ENCODE data around the gene HTATIP2.

HTATIP2 gene

DNA sequence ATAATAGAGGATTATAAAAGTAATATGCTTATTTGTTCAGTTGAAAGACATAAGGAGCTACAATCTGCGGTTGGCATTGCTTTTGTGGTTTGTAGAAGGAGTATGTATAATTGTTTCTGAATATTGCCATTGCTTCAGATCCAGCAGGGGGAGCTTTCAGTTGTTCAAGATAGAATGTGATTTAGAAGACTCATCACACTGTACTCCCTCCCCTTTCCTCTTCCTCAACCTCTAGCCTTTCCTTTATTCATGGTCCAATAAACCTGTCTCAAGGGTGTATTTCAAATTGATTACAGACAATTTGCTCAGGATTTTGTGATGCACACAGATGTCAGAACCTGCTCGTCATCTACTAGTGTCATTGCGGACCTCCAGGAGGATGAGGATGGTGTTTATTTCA is 33.8 kb downstream of the HTATIP2 start:
- H3K27me3 ChIP-seq (ENCODE audit: control insufficient read depth, insufficient read depth, low read length): no peaks in the 10 kb centered on the region
- DNase-seq (ENCODE audit: low read depth, low spot score): no peak
- no peaks in the 10 kb centered on the region; the same call in 1 of the 2 replicates for H3K36me3 ChIP-seq (ENCODE audit: control insufficient read depth, insufficient read depth, low read length)
- H3K4me3 ChIP-seq (ENCODE audit: low read length): no peak overlapping the region
- no CpG with 5 or more reads among the region's 3 CpGs for WGBS (ENCODE audit: insufficient coverage, insufficient read length)
- no peak overlapping the region for H3K27ac ChIP-seq (ENCODE audit: low read length)
- no peaks in the 10 kb centered on the region for H3K9me3 ChIP-seq (ENCODE audit: control insufficient read depth, insufficient read depth, low read length)
- no peaks in the 10 kb centered on the region for H3K4me1 ChIP-seq (ENCODE audit: control insufficient read depth, insufficient read depth, low read length)

- Histone ChIP-seq H3K27ac (ENCODE audit: low read length) (no peak overlapping the region), H3K36me3 (ENCODE audit: control insufficient read depth, insufficient read depth, low read length) (no peaks in the 10 kb centered on the region; the same call in 1 of the 2 replicates), H3K4me1 (ENCODE audit: control insufficient read depth, insufficient read depth, low read length) (no peaks in the 10 kb centered on the region), H3K9me3 (ENCODE audit: control insufficient read depth, insufficient read depth, low read length) (no peaks in the 10 kb centered on the region), H3K4me3 (ENCODE audit: low read length) (no peak overlapping the region), H3K27me3 (ENCODE audit: control insufficient read depth, insufficient read depth, low read length) (no peaks in the 10 kb centered on the region)
- DNase-seq (ENCODE audit: low read depth, low spot score): no peak
- no CpG with 5 or more reads among the region's 2 CpGs for WGBS (ENCODE audit: insufficient coverage, insufficient read length)
Measured at GRCh38 chr11:20399498-20399897, 36.0 kb downstream of the HTATIP2 start.

DNA sequence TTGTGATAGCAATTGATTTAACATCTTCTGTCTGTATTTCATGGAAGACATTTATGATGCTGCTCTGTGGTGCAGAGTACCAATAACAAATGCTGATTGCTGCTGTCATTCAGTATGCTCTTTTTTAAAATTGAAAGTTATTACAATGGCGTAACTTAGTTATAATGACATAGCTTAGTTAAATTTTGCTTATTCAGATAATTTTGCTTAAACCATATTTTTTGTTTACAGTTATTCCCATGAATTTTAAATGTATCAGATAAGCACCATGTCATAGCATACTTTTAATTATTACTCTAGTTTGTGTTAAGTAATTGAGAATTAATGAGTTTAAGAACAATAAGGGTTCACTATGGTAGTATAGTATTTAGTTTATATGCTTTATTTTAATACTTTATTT is 39.5 kb downstream of the HTATIP2 start:
- Histone ChIP-seq H3K9me3 (ENCODE audit: control insufficient read depth, insufficient read depth, low read length) (no peaks in the 10 kb centered on the region), H3K36me3 (ENCODE audit: control insufficient read depth, insufficient read depth, low read length) (no peaks in the 10 kb centered on the region), H3K4me1 (ENCODE audit: control insufficient read depth, insufficient read depth, low read length) (no peaks in the 10 kb centered on the region), H3K4me3 (ENCODE audit: low read length) (no peak overlapping the region), H3K27ac (ENCODE audit: low read length) (no peak overlapping the region), H3K27me3 (ENCODE audit: control insufficient read depth, insufficient read depth, low read length) (no peaks in the 10 kb centered on the region)
- no CpG with 5 or more reads among the region's 1 CpG for WGBS (ENCODE audit: insufficient coverage, insufficient read length)
- DNase-seq (ENCODE audit: low read depth, low spot score): no peak

DNA sequence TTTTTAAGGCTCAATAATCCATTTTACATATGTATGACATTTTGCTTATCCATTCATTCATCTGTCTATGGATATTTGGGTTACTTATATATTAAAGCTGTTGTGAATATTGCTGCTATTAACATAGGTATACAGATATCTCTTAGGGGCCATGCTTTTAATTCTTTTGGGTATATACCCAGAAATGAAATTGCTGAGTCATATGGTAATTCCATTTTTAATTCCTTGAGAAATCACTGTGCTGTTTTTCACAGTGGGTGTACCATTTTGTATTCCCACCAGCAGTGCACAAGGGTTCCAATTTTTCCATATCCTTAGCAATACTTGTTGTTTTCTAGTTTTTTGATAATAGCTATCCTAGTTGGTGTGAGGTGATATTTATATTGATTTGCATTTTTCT is 43.0 kb downstream of the HTATIP2 start:
- H3K4me1 ChIP-seq (ENCODE audit: control insufficient read depth, insufficient read depth, low read length): no peaks in the 10 kb centered on the region
- no peaks in the 10 kb centered on the region for H3K27me3 ChIP-seq (ENCODE audit: control insufficient read depth, insufficient read depth, low read length)
- no peak for DNase-seq (ENCODE audit: low read depth, low spot score)
- no peaks in the 10 kb centered on the region for H3K9me3 ChIP-seq (ENCODE audit: control insufficient read depth, insufficient read depth, low read length)
- no peaks in the 10 kb centered on the region for H3K36me3 ChIP-seq (ENCODE audit: control insufficient read depth, insufficient read depth, low read length)
- no peak overlapping the region for H3K4me3 ChIP-seq (ENCODE audit: low read length)
- no peak overlapping the region for H3K27ac ChIP-seq (ENCODE audit: low read length)

DNA sequence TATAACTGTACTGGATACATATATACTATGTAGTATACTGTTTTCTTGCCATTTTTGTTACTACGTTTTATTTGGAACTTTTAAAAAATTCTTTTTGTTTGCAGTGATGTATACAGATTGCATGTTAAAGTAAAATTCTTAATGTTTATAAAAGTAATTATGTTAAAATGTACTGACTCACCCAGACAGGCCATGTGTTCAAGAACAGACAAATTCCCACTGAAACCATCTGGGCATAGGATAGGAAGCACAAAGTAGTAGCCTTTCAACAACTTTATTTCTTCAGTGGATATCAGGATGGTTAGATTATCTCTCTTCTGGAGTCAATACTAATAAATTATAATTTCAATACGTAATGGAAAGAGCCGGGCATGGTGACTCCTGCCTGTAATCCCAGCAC is 43.8 kb downstream of the HTATIP2 start:
- WGBS (ENCODE audit: insufficient coverage, insufficient read length): no CpG with 5 or more reads among the region's 3 CpGs
- no peaks in the 10 kb centered on the region for H3K36me3 ChIP-seq (ENCODE audit: control insufficient read depth, insufficient read depth, low read length)
- H3K4me1 ChIP-seq (ENCODE audit: control insufficient read depth, insufficient read depth, low read length): no peaks in the 10 kb centered on the region
- H3K9me3 ChIP-seq (ENCODE audit: control insufficient read depth, insufficient read depth, low read length): no peaks in the 10 kb centered on the region
- no peak for DNase-seq (ENCODE audit: low read depth, low spot score)
- no peak overlapping the region for H3K4me3 ChIP-seq (ENCODE audit: low read length)
- no peaks in the 10 kb centered on the region for H3K27me3 ChIP-seq (ENCODE audit: control insufficient read depth, insufficient read depth, low read length)
- no peak overlapping the region for H3K27ac ChIP-seq (ENCODE audit: low read length)

- H3K36me3 ChIP-seq (ENCODE audit: control insufficient read depth, insufficient read depth, low read length): no peaks in the 10 kb centered on the region; the same call in 1 of the 2 replicates
- H3K4me1 ChIP-seq (ENCODE audit: control insufficient read depth, insufficient read depth, low read length): no peaks in the 10 kb centered on the region
Measured at GRCh38 chr11:20415432-20415831, 51.9 kb downstream of the HTATIP2 start.

GRCh38 chr11:20417771-20418170 is 54.3 kb downstream of the HTATIP2 start:
- H3K27ac ChIP-seq (ENCODE audit: low read length): no peak overlapping the region
- DNase-seq (ENCODE audit: low read depth, low spot score): no peak
- no peaks in the 10 kb centered on the region; the same call in 1 of the 2 replicates for H3K36me3 ChIP-seq (ENCODE audit: control insufficient read depth, insufficient read depth, low read length)
- H3K9me3 ChIP-seq (ENCODE audit: control insufficient read depth, insufficient read depth, low read length): no peaks in the 10 kb centered on the region
- H3K4me1 ChIP-seq (ENCODE audit: control insufficient read depth, insufficient read depth, low read length): no peaks in the 10 kb centered on the region
- no CpG with 5 or more reads among the region's 2 CpGs for WGBS (ENCODE audit: insufficient coverage, insufficient read length)
- no peak overlapping the region for H3K4me3 ChIP-seq (ENCODE audit: low read length)
- no peaks in the 10 kb centered on the region for H3K27me3 ChIP-seq (ENCODE audit: control insufficient read depth, insufficient read depth, low read length)

More at GRCh38 chr11:20415432-20415831, 51.9 kb downstream of the HTATIP2 start:
- Histone ChIP-seq H3K4me3 (ENCODE audit: low read length) (no peak overlapping the region), H3K27me3 (ENCODE audit: control insufficient read depth, insufficient read depth, low read length) (no peaks in the 10 kb centered on the region), H3K9me3 (ENCODE audit: control insufficient read depth, insufficient read depth, low read length) (no peaks in the 10 kb centered on the region), H3K27ac (ENCODE audit: low read length) (no peak overlapping the region)
- no peak for DNase-seq (ENCODE audit: low read depth, low spot score)

DNA sequence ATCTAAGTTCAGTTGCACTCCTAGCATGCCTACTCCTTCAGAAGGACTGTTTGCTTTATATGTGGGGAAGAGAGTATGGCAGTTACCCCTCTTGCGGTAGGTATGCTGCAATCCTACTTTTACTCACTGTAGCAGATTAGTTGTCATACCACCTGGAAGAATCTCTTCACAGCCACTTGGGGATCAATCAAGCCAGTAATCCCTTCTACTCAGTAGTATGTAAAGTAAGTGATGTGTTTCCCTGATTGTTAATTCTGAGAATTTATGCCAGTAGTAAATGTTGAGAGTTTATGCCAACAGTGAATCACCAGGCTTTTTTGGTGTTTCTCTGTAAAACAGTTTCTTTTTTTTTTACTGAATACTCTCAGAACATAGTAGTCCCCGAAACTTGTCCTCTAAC is 58.4 kb downstream of the HTATIP2 start:
- H3K4me1 ChIP-seq (ENCODE audit: control insufficient read depth, insufficient read depth, low read length): no peaks in the 10 kb centered on the region
- H3K27ac ChIP-seq (ENCODE audit: low read length): no peak overlapping the region
- H3K4me3 ChIP-seq (ENCODE audit: low read length): no peak overlapping the region
- H3K36me3 ChIP-seq (ENCODE audit: control insufficient read depth, insufficient read depth, low read length): no peaks in the 10 kb centered on the region
- H3K27me3 ChIP-seq (ENCODE audit: control insufficient read depth, insufficient read depth, low read length): no peaks in the 10 kb centered on the region
- no peak for DNase-seq (ENCODE audit: low read depth, low spot score)
- WGBS (ENCODE audit: insufficient coverage, insufficient read length): no CpG with 5 or more reads among the region's 2 CpGs
- H3K9me3 ChIP-seq (ENCODE audit: control insufficient read depth, insufficient read depth, low read length): no peaks in the 10 kb centered on the region

DNA sequence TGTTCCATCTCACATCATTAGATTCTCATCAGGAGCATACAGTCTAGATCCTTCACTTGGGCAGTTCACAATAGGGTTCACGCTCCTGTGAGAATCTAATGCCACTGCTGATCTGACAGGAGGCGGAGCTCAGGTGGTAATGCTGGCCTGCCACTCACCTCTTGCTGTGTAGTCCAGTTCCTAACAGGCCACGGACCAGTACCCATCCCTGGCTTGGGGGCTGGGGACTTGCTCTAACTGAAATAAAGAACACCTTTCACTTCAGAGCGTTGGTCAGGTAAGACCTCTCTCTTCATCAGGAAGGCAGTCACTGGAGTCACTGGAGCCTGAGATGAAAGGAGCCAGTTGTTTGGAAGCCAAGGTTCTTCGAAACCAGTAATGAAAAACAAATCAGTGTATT is 65.7 kb downstream of the HTATIP2 start:
- no peaks in the 10 kb centered on the region for H3K36me3 ChIP-seq (ENCODE audit: control insufficient read depth, insufficient read depth, low read length)
- no peak overlapping the region for H3K4me3 ChIP-seq (ENCODE audit: low read length)
- no peak for DNase-seq (ENCODE audit: low read depth, low spot score)
- H3K27me3 ChIP-seq (ENCODE audit: control insufficient read depth, insufficient read depth, low read length): no peaks in the 10 kb centered on the region
- no peaks in the 10 kb centered on the region for H3K4me1 ChIP-seq (ENCODE audit: control insufficient read depth, insufficient read depth, low read length)
- no peaks in the 10 kb centered on the region for H3K9me3 ChIP-seq (ENCODE audit: control insufficient read depth, insufficient read depth, low read length)
- H3K27ac ChIP-seq (ENCODE audit: low read length): no peak overlapping the region
- WGBS (ENCODE audit: insufficient coverage, insufficient read length): no CpG with 5 or more reads among the region's 5 CpGs
